ENCODE measurements around the gene FOXP1. TPM values are rescaled to one million over a fixed set of nuclear protein-coding genes. Genes with fewer than 3 reads are reported as not detected.
A peak's percentile ranks its signal among the peaks of the same experiment; 100 is the strongest.

FOXP1 gene
- total RNA-seq, 1 experiment from 2014 or later = 75.3 TPM

- H3K27ac Mint-ChIP-seq = peak overlapping the region in 1 of 3 experiments; percentile 8; a peak in 1 of 7 replicates
- H3K4me2 ChIP-seq (ENCODE audit: insufficient read depth, insufficient read length, low read length) = no peak overlapping the region
Observed at GRCh38 chr3:71307991-71308697, 275.4 kb downstream of the FOXP1 start.

More at GRCh38 chr3:71307991-71308697, 275.4 kb downstream of the FOXP1 start:
- TF ChIP-seq CTCF (conservative IDR thresholded peaks at IDR 0.05) = no peak
- Histone ChIP-seq H2AFZ (ENCODE audit: low read length) (no peak overlapping the region), H3K79me1 (ENCODE audit: insufficient read depth, low read depth, low read length, poor library complexity, severe bottlenecking) (no peaks in the 10 kb centered on the region), H3K23me2 (ENCODE audit: insufficient read length, low read depth, low read length, poor library complexity, severe bottlenecking) (peaks cover 9% of the 10 kb centered on the region), H3K18ac (ENCODE audit: insufficient read length, low read depth, low read length) (no peak overlapping the region), H2BK15ac (ENCODE audit: low read depth, low read length) (no peak overlapping the region), H4K91ac (ENCODE audit: insufficient read length, low read depth, low read length) (no peak overlapping the region), H3K9ac (ENCODE audit: extremely low read depth, insufficient read length, low read length) (no peak overlapping the region), H3K23ac (ENCODE audit: insufficient read length, low read depth, low read length) (no peak overlapping the region), H2BK120ac (ENCODE audit: low read depth, low read length, poor library complexity, severe bottlenecking) (no peak overlapping the region), H3K4me1 (ENCODE audit: insufficient read depth, low read length) (peaks cover 7% of the 10 kb centered on the region), H3T11ph (ENCODE audit: low read length) (no peak overlapping the region), H3K79me2 (ENCODE audit: insufficient read depth, low read length) (peaks cover 1% of the 10 kb centered on the region; the same call in 1 of the 2 replicates), H4K8ac (replicated peaks; ENCODE audit: insufficient read length, low read depth, low read length) (no peak overlapping the region), H3K14ac (ENCODE audit: insufficient read depth, low read length) (no peak overlapping the region), H2BK5ac (ENCODE audit: insufficient read length, low read length) (no peak overlapping the region), H2AK5ac (ENCODE audit: insufficient read length, low read length) (no peak overlapping the region), H3K27ac (ENCODE audit: insufficient read length, low read depth, low read length) (no peak overlapping the region), H3K27me3 (ENCODE audit: insufficient read depth, low read length) (no peaks in the 10 kb centered on the region; the same call in 1 of the 2 replicates), H3K9me3 (ENCODE audit: control insufficient read depth, low read depth, low read length) (no peaks in the 10 kb centered on the region), H2BK20ac (ENCODE audit: low read depth, low read length, poor library complexity, severe bottlenecking) (peak overlapping the region; percentile 12), H4K5ac (ENCODE audit: insufficient read length, low read depth, low read length) (no peak overlapping the region), H2BK12ac (ENCODE audit: insufficient read length, low read depth, low read length) (no peak overlapping the region), H3K4ac (ENCODE audit: low read depth, low read length) (no peak overlapping the region), H3K56ac (ENCODE audit: insufficient read length, low read depth, low read length) (no peak overlapping the region), H4K20me1 (ENCODE audit: control insufficient read depth, insufficient read depth, insufficient read length) (no peaks in the 10 kb centered on the region)
- H3K9me3 Mint-ChIP-seq = no peaks in the 10 kb centered on the region
- no peak for DNase-seq
- no peak overlapping the region for H3K4me3 Mint-ChIP-seq
- peaks cover 65 to 68% of the 10 kb centered on the region in 2 experiments for H3K4me1 Mint-ChIP-seq
- H3K27me3 Mint-ChIP-seq (ENCODE audit: low read depth) = no peaks in the 10 kb centered on the region
- WGBS (ENCODE audit: extremely low coverage, insufficient read length, low lambda C conversion rate) = no CpG with 5 or more reads among the region's 17 CpGs
- H3K36me3 Mint-ChIP-seq (ENCODE audit: insufficient read depth in 1 of 3, low read depth in 3 of 3) = no peaks in the 10 kb centered on the region

Data from H9 (cell line).